BLaER1 treated with 17β-estradiol and CSF1 and Interleukin-3, amounts not matched to agents 10 nM and 100 nM (cell line): ENCODE data around the gene CASZ1.

Source experiments
- H3K27ac ChIP-seq, 11 experiments: shearing (Covaris generic); formaldehyde crosslinking; 2 replicates each; pipeline ENCODE4 v1.8.1; 2022
- H3K27me3 ChIP-seq, 11 experiments: shearing (Covaris generic); formaldehyde crosslinking; 2 replicates each; pipeline ENCODE4 v1.8.1; 2022
- H3K36me3 ChIP-seq, 11 experiments: shearing (Covaris generic); formaldehyde crosslinking; 2 replicates each; pipeline ENCODE4 v1.8.1; 2022
- H3K4me1 ChIP-seq, 10 experiments: shearing (Covaris generic); formaldehyde crosslinking; 2 replicates each; pipeline ENCODE4 v1.8.1; 2022
- H3K4me2 ChIP-seq, 11 experiments: shearing (Covaris generic); formaldehyde crosslinking; 2 replicates each; pipeline ENCODE4 v1.8.1; 2022
- H3K4me3 ChIP-seq, 10 experiments: shearing (Covaris generic); formaldehyde crosslinking; 2 replicates each; pipeline ENCODE4 v1.8.1; 2022
- H3K9ac ChIP-seq, 11 experiments: shearing (Covaris generic); formaldehyde crosslinking; 2 replicates each; pipeline ENCODE4 v1.8.1; 2022
- H3K9me3 ChIP-seq, 11 experiments: shearing (Covaris generic); formaldehyde crosslinking; replicated peaks in 1 of 11; 2 replicates each; pipeline ENCODE4 v1.8.1; 2022
- H4K20me1 ChIP-seq, 11 experiments: shearing (Covaris generic); formaldehyde crosslinking; 2 replicates each; pipeline ENCODE4 v1.8.1; 2022
- Cebpa-rat ChIP-seq, 11 experiments: shearing (Covaris generic); IDR thresholded peaks; 2 replicates each; pipeline ENCODE4 v1.8.1; 2022

CASZ1 gene

GRCh38 chr1:10588640-10589039 is 207.8 kb downstream of the CASZ1 start:
- Histone ChIP-seq H3K36me3 (peaks cover 0 to 4% (median 0%) of the 10 kb centered on the region in 11 experiments; a peak in 5 of 22 replicates), H3K4me2 (no peak overlapping the region), H4K20me1 (peaks cover 0 to 21% (median 6%) of the 10 kb centered on the region in 11 experiments; a peak in 8 of 22 replicates), H3K9ac (no peak overlapping the region), H3K27me3 (no peaks in the 10 kb centered on the region), H3K4me1 (peaks cover 0 to 8% (median under 1%) of the 10 kb centered on the region in 10 experiments; a peak in 10 of 20 replicates), H3K27ac (no peak overlapping the region), H3K4me3 (no peak overlapping the region), H3K9me3 (peaks cover 0 to 4% (median 0%) of the 10 kb centered on the region in 11 experiments; a peak in 4 of 22 replicates)
- TF ChIP-seq Cebpa-rat (IDR thresholded peaks at IDR 0.05), result no peak
